Muscle of leg (tissue), 11 donors: ENCODE results near the gene DUS1L. TPM values are rescaled to one million over a fixed set of nuclear protein-coding genes. Genes with fewer than 3 reads are reported as not detected.

Experiments
- DNase-seq: peaks from one replicate; pipeline ENCODE4 v3.0.0; 2013
- H3K27ac ChIP-seq: one replicate; pipeline ENCODE4 v1.5.1; 2013; ENCODE audit warnings: mild to moderate bottlenecking, low read length, control low read depth
- H3K27me3 ChIP-seq: one replicate; pipeline ENCODE4 v1.6.1; 2013; ENCODE audit warnings: low read length; ENCODE audit not compliant: control insufficient read depth, insufficient read depth
- H3K36me3 ChIP-seq: one replicate; pipeline ENCODE4 v1.6.1; 2013; ENCODE audit warnings: low read length; ENCODE audit not compliant: control insufficient read depth, insufficient read depth
- H3K4me1 ChIP-seq: one replicate; pipeline ENCODE4 v1.6.1; 2013; ENCODE audit warnings: low read length; ENCODE audit not compliant: control insufficient read depth, insufficient read depth
- H3K4me3 ChIP-seq: one replicate; pipeline ENCODE4 v1.5.1; 2013; ENCODE audit warnings: low read length, control low read depth
- H3K9me3 ChIP-seq: replicated peaks from 2 replicates; pipeline ENCODE4 v1.6.1; 2013; ENCODE audit warnings: low read depth, low read length; ENCODE audit not compliant: control insufficient read depth
- WGBS: methylation state at CpG from one replicate; pipeline ENCODE4 v1.1.5; 2013; ENCODE audit warnings: missing lambda C conversion rate; ENCODE audit not compliant: insufficient coverage; 5-methylcytosine and 5-hydroxymethylcytosine counted together
- polyA plus RNA-seq, 8 donors: library from polyadenylated mRNA; unstranded; fragments of 120-200 nt; gene quantifications; one replicate each; pipeline versions ENCODE4 v1.2.1 to v1.2.3, GENCODE V29; 2013; ENCODE audit warnings: inconsistent platforms in 1 of 8, low replicate concordance in 1 of 8; ENCODE audit not compliant: insufficient read length in 8 of 8, insufficient read depth in 1 of 8
- total RNA-seq: library from RNA; stranded (reverse); fragments of 120-200 nt; gene quantifications from one replicate; pipeline ENCODE4 v1.2.4, GENCODE V29; 2013

The DUS1L gene
- total and polyA plus RNA-seq, 9 donors: 43.6 to 73.5 (median 59.1) TPM

DNA sequence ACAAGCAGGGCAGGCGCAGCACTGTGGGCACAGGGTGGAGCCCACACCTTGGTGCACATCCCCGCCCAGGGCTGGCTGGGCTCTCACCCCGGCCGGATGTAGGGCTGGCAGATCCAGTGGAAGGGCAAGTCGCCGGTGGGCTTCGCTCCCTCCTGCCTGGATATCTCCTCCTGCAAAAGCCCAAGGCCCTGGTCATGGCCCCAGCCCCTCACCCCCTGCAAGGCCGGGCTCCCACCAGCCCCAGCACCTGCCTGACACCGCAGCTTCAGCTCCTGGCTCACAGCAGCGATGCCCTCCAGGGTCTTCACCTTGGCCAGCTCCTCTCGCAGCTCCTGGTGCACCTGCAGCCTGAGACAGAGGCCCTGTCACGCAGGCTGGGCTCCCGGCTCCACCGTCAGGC, 5.0 kb downstream of the DUS1L start:
- Histone ChIP-seq H3K36me3 (peaks cover 85% of the 10 kb centered on the region), H3K9me3 (no peaks in the 10 kb centered on the region), H3K27ac (no peak overlapping the region), H3K4me3 (no peak overlapping the region), H3K4me1 (peaks cover 14% of the 10 kb centered on the region), H3K27me3 (no peaks in the 10 kb centered on the region)
- DNase-seq: no peak
- WGBS: 79% methylated on average over 14 of the region's 14 CpGs

DNA sequence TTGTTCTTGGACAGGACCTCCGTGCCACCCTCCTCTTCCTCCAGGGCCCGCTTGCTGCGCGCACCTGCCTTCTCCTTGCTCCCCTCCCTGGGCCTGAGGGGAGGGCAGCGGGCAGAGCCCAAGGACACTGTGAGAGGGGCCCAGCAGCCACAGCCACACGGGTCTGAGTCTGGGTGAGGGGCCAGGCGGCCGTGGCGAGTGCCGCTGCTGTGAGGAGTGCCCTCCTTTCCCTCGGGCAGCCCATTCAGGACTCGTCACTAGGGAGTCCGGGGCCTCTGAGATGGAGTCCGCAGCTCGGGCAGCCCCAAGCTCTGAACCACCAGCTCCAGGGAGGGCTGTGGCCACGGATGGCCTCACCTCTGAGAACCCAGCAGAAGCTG, 5.6 kb downstream of the DUS1L start:
- H3K36me3 ChIP-seq: peaks cover 90% of the 10 kb centered on the region
- 87% methylated on average over 13 of the region's 16 CpGs for WGBS
- H3K27ac ChIP-seq: no peak overlapping the region

DNA sequence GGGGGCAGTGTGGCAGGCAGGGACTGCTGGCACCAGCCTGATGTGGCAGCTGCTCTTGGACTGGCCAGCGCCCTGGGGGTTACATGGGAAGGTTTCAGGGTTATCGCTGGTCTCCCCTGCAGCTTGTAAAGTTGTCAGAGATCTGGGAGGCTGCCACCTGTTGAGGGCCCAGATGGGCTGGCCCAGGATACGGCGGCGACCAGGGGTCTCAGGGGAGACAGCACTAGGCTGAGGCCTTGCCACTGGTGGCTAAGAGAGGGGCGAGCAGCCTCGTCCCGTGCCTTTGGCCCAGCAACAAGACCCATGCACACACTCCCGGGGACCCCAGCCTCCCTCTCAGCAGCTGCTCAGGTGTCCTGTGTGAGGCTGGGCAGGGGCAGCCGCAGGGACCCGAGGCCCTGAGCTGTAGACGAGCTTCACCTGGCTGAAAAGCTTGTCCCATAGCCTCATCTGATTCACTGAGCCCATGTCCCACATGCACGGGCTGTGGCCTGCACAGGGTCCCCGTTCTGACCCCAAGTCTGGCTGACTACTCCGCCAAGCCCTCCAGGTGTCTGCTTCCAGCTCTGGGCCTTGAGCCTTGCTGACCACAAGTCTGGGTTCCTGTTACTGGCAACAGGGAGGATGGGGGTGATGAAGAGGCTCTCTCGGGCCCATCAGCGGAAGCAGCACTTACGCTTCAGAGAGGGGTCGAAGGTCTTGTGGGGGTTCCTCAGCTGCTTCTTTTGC, 6.2 kb downstream of the DUS1L start:
- Histone ChIP-seq H3K27ac (no peak overlapping the region), H3K4me3 (no peak overlapping the region), H3K4me1 (peaks cover 6% of the 10 kb centered on the region), H3K36me3 (peaks cover 95% of the 10 kb centered on the region), H3K9me3 (no peaks in the 10 kb centered on the region), H3K27me3 (no peaks in the 10 kb centered on the region)
- DNase-seq: no peak
- WGBS: 63% methylated on average over 17 of the region's 19 CpGs

More for the DNA sequence above, 5.6 kb downstream of the DUS1L start:
- Histone ChIP-seq H3K4me1 (peaks cover 11% of the 10 kb centered on the region), H3K9me3 (no peaks in the 10 kb centered on the region), H3K4me3 (no peak overlapping the region), H3K27me3 (no peaks in the 10 kb centered on the region)
- DNase-seq: no peak

- WGBS: 76% methylated on average over 9 of the region's 10 CpGs
- no peaks in the 10 kb centered on the region for H3K9me3 ChIP-seq
- H3K36me3 ChIP-seq: peaks cover 95% of the 10 kb centered on the region
- H3K4me3 ChIP-seq: no peak overlapping the region
- no peak for DNase-seq
- no peaks in the 10 kb centered on the region for H3K4me1 ChIP-seq
- H3K27me3 ChIP-seq: no peaks in the 10 kb centered on the region
- H3K27ac ChIP-seq: no peak overlapping the region
These were observed 6.8 kb downstream of the DUS1L start for GRCh38 chr17:82058855-82059249.

GRCh38 chr17:82058230-82058854, 7.3 kb downstream of the DUS1L start:
- Histone ChIP-seq H3K27ac (no peak overlapping the region), H3K9me3 (no peaks in the 10 kb centered on the region), H3K27me3 (no peaks in the 10 kb centered on the region), H3K4me1 (peaks cover 3% of the 10 kb centered on the region), H3K4me3 (no peak overlapping the region), H3K36me3 (peaks cover 95% of the 10 kb centered on the region)
- 71% methylated on average over 14 of the region's 17 CpGs for WGBS
- no peak for DNase-seq

GRCh38 chr17:82056729-82057621, 8.6 kb downstream of the DUS1L start:
- peaks cover 83% of the 10 kb centered on the region for H3K36me3 ChIP-seq
- H3K9me3 ChIP-seq: no peaks in the 10 kb centered on the region
- H3K27me3 ChIP-seq: no peaks in the 10 kb centered on the region
- H3K27ac ChIP-seq: no peak overlapping the region
- H3K4me3 ChIP-seq: no peak overlapping the region
- peaks cover 14% of the 10 kb centered on the region for H3K4me1 ChIP-seq
- no peak for DNase-seq
- 76% methylated on average over 23 of the region's 29 CpGs for WGBS

DNA sequence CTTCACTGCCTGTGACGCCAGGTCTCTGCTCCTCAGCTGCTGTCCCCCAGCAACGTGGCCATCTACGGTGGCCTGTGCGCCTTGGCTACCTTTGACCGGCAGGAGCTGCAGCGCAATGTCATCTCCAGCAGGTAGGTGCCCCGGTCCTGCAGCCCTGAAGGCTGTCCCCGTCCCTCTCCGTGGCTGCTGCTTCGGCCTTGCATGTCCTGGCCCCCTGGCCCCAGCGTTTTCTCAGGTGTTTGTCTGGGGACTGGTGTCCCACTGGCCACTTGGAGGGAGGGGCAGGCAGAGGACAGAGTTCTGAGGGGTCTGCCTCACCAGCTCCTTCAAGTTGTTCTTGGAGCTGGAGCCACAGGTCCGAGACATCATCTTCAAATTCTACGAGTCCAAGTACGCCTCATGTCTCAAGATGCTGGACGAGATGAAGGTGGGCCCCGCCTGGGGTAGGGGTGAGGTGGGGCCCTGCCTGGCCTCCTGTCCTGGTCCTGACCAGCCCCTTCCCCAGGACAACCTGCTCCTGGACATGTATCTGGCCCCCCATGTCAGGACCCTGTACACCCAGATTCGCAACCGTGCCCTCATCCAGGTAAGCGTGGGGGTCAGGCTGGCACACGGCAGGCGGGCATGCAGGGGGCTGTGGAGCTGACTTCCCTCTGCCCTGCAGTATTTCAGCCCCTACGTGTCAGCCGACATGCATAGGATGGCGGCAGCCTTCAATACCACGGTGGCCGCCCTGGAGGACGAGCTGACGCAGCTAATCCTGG, 9.5 kb downstream of the DUS1L start:
- WGBS: 91% methylated on average over 21 of the region's 28 CpGs
- no peaks in the 10 kb centered on the region for H3K27me3 ChIP-seq
- no peak for DNase-seq
- no peak overlapping the region for H3K27ac ChIP-seq
- no peaks in the 10 kb centered on the region for H3K9me3 ChIP-seq
- peaks cover 14% of the 10 kb centered on the region for H3K4me1 ChIP-seq
- H3K36me3 ChIP-seq: peaks cover 76% of the 10 kb centered on the region
- H3K4me3 ChIP-seq: no peak overlapping the region

DNA sequence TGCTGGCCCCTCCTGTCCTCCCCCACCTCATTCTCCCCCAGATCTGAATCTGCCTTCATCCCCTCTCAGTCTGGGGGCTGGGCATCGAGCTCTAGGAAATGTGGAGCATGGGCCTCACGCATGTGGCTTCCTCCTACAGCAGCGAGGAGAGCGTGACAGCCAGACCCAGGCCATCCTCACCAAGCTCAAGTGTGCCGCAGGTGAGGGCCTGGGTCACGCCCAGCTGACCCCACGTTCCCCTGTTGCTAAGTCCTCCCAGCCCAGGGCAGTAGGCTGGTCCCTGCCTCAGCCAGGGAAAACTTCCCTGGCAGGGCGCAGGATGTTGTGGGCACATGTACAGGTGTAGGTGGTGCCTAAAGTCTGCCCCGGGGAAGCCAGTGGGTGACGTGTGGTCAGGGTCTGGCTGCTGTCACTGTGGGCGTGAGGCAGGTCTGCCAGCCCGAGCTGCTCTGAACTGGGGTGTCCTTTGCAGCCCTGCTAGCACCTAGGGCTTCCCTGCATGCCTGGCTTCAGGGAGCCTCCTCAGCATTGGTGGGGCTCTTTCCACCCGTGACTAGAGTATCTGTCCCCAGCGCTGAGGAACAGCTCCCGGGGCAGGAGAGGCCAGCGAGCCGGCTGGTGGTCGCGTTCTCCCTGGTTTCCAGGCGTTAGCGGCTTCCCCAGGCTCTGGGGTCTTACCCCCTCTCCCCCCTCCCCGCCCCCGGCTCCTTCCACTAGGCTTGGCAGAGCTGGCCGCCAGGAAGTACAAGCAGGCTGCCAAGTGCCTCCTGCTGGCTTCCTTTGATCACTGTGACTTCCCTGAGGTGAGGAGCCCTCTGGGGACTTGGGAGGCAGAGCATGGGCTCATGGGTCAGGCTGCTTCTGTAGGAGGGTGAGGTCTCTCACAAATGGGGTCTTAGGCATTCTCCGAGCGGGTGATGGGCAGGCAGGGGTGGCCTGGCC, 10.3 kb downstream of the DUS1L start:
- Histone ChIP-seq H3K4me3 (no peak overlapping the region), H3K36me3 (peaks cover 71% of the 10 kb centered on the region), H3K27me3 (no peaks in the 10 kb centered on the region), H3K27ac (no peak overlapping the region), H3K4me1 (peaks cover 22% of the 10 kb centered on the region), H3K9me3 (no peaks in the 10 kb centered on the region)
- 83% methylated on average over 16 of the region's 26 CpGs for WGBS
- DNase-seq: no peak

DNA sequence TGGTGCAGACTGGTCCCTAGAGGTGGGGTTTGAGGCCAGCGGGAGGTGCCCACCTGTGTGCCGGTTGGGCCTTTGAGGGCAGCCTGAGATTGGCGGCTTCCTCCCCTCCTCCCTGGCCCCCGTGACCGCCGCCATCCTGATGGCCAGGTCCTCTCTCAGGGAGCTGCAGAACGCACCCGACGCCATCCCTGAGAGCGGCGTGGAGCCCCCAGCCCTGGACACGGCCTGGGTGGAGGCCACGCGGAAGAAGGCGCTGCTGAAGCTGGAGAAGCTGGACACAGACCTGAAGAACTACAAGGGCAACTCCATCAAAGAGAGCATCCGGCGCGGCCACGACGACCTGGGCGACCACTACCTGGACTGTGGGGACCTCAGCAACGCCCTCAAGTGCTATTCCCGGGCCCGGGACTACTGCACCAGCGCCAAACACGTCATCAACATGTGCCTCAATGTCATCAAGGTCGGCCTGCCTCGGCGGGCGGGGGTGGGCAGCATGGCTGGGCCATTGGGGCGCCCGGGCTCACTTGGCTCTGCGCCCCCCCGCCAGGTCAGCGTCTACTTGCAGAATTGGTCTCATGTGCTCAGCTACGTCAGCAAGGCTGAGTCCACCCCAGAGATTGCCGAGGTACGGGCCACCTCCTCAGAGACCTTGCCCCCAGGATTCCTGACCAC, 11.1 kb downstream of the DUS1L start:
- 90% methylated on average over 31 of the region's 38 CpGs for WGBS
- no peaks in the 10 kb centered on the region for H3K9me3 ChIP-seq
- H3K27me3 ChIP-seq: no peaks in the 10 kb centered on the region
- DNase-seq: no peak
- H3K36me3 ChIP-seq: peaks cover 71% of the 10 kb centered on the region
- no peak overlapping the region for H3K27ac ChIP-seq
- no peak overlapping the region for H3K4me3 ChIP-seq
- H3K4me1 ChIP-seq: peaks cover 25% of the 10 kb centered on the region
